GM19193 (cell line): ENCODE results near the gene RHOJ.

ENCODE experiments used
- POLR2A ChIP-seq: IDR thresholded peaks from 4 replicates; pipeline ENCODE4 v1.6.1; 2011; ENCODE audit not compliant: insufficient read depth, insufficient read length; ENCODE audit errors: extremely low read depth

RHOJ gene

DNA sequence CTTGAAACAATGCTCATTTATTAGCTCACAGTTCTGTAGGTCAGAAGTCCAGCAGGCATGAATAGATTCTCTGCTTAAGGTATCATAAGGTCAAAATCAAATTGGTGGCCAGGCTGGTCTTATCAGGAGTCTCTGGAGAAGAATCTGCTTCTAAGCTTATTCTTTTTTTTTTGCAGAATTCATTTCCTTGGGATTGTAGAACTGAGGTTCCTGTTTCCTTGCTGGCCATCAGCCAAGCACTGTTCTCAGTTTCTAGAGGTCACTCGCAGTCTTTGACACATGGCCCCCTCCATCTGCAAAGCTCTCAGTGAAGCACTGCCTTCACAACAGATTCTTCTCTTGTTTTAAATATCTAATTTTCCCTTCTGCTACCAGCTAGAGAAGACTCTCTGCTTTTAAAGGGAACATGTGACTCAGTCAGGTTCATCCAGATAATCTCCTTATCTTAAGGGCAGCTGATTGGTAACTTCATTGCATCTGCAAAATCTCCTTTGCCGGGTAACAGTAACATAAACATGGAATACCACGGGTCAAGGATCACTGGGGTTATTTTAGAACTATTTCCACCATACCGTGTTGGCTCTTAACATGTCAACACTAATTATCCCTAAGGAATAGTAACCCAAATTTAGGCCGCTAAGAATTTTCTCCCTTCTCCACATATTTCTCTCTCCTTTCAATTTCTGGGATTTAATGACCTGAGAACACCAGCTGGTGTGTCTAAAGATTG, 25.3 kb downstream of the RHOJ start:
- no peak for TF ChIP-seq POLR2A

DNA sequence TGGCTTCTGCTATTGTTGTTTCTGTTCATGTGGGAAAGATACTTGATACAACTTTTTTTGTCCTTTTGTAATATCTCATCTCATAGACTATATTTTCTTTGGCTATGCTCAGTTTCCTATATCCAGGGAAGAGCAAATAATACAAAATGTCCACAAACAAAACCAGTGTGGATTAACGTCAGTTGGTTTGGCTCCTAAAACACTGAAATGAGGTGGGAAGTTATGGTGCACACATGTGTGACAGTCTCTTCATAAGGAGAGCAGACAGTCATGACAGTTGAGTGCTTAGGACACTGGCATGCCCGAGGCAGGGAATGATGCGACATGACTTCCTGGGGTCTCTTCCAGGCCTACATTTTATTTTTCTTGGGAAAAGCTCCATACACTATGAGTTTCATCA, 27.5 kb downstream of the RHOJ start:
- no peak for TF ChIP-seq POLR2A

DNA sequence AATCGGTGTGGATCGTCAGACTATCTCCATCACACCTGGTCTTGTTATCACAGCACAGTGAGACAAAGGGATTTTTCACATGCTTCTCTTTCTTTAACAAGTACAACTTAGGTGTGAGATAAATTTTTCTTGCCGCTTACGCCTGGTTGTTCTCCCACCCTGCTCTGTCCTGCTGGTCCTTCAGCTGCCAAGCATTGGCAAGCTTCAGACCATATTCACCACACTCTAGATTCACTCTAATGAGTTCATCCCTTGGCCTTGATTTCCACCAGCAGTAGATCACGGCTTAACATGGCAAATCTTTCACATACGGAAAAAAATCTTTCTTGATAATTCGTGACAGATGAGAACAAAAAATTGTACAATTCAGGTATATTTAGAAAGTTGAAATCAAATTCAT, 33.5 kb downstream of the RHOJ start:
- no peak for TF ChIP-seq POLR2A

DNA sequence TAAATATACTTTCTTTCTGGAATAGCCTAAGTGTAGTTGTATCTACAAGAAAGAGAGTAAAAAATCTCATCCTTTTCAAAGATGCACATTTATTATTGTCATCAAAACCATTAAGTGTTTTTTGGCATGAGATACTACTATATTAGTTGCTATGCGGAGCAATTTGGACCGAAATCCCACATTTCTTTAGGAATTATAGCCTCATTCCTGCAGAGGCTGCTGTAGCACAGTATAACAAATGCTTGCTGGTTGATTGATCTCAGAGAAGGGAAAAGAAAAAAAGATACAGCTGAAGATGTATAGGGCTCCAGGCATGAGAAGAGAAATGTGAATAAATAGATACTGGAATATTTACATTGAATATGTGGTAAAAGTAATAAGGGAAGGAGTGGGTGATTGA, 36.0 kb downstream of the RHOJ start:
- TF ChIP-seq POLR2A: no peak

DNA sequence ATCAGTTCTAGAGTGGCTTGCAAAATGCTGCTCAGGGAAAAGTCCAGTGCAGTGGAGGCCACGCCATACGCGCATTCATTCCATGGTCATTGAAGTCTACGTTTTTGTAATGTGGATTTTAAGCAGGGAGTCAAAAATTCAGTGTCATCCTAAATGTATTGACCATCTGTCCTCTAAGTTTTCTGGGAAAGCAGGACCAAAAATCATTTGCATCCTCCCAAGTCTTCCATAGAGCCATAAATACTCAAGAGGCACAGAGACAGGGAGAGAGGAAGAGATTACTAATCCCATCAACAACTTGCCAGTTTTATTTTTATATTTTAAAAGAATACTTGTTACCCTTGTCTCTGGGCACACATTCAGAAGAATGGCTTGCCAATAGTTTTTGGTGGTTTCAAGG, 36.9 kb downstream of the RHOJ start:
- no peak for TF ChIP-seq POLR2A

DNA sequence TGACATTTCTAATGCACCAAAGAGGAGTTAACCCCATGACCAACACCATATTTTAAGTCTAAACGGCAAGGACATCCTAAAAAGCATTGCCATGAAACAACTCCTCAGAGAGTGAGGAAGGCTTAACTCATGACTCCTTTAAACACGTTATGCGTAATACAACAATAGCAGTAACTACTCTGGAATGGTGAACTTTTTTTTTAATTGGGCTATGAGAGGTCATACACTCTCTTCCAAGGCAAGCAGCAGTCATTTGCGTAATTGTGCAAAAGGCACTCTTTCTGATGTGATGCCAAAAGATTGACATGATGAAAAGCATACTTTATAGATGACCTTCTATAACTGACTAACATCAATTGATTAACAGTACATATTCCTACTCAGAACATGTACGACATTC, 39.4 kb downstream of the RHOJ start:
- TF ChIP-seq POLR2A: no peak

DNA sequence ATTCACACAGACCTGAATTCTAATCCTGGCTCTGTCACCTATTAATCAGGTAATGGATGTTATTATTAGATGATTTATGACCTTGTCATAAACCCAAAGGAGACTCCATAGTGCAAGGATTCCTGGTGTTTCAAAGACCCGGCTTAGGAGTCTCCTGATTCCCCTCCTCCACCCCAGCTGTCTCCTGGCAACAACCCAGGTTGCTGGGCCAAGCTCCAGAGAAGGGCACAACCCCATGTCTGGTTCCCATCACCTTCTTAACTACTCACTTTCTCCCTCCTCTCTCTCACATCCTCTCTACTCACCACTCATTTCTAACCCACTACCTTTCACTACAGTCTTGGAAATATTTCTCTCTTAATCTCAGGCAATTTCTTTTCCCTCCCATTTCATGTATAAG, 41.6 kb downstream of the RHOJ start:
- no peak for TF ChIP-seq POLR2A

DNA sequence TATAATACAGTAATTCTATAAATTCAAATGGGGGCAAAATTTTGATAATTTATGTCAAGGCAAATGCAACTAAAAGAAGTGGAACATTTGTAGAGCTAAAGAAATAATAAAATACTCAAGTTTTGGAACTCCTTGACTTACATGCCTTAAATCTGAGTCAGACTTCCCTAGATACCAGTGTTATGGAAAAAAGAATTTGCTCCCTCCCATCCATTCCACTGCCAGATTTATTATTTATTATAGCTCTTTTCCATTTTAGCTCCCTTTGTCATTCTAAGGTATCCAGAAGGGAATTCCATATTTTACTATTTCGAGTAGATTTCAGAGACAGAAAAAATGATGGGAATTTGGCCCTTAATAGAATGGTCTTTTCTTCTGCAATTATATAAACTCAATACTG, 44.0 kb downstream of the RHOJ start:
- TF ChIP-seq POLR2A: no peak

DNA sequence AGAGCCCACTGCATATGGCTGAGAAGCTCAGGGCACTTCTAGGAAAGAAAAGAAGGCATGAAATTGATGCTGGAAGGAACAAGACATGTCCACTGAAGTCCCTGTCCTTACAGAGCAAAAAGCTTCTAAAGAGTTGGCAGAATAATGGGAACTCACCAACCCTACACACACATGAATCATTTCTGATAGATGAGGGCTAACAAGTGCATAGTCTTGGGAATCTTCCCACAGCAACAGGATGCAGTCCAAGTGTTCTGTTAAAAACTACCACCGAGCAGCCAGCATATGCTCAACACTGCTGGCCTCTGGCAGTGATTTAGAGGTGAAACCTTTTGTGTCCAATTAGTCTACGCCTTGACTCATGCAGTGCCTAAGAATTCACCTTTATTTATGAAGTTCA, 44.8 kb downstream of the RHOJ start:
- no peak for TF ChIP-seq POLR2A

DNA sequence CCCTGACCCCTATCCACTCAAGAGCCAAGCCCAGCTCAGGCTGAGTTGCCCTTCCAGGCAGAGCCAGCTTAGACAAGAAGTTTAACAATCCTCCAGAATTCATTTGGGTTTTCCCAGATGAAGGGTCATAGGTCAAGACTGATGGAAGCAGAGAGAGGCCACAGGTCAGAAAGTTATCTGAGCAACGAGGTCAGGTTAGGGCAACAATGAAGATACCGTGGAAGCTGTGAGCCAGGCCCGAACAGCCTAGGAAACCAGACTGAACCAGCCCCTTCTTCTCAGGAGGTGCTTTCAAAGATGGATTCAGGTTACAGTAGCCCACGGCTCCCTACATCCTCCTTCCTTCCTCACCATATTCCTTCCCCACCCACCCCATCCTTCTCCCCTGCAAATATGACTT, 53.1 kb downstream of the RHOJ start:
- TF ChIP-seq POLR2A: no peak

DNA sequence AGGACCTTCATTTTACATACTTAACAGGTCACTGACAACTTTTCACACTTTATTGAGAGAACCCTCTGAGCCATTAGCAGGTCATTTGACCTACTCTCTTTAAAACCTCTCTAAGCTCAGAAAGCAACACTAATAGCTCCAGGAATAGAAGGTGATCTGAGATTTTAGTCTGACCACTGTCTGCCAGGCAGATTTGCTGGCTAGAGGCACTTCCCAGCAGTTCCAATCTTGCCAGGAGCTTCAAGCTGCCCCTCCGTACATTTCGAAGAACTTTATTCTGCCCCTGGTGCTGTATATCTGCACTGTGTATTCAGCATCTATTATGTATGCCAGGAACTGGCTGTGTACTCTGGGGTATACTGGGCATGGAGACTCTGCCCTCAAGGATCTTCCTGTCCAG, 58.2 kb downstream of the RHOJ start:
- no peak for TF ChIP-seq POLR2A

DNA sequence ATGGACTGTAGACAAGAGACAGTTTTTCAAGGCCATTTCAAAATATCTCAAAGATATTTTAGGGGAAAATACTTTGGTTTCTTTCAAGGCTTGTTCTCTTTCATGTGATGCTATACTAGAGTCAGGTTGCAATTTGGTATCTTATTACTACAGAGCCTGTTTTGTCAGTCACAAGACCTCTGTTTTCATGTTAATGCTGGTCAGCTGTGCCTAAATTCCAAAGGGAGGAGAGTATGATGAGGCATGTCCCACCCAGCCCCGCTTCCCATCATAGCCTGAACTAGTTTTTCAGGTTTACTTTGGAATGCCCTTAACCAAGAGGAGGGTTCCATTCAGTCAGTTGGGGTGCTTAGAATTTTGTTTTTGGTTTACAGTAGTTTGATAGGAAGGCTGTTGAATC, 61.9 kb downstream of the RHOJ start:
- TF ChIP-seq POLR2A: no peak

DNA sequence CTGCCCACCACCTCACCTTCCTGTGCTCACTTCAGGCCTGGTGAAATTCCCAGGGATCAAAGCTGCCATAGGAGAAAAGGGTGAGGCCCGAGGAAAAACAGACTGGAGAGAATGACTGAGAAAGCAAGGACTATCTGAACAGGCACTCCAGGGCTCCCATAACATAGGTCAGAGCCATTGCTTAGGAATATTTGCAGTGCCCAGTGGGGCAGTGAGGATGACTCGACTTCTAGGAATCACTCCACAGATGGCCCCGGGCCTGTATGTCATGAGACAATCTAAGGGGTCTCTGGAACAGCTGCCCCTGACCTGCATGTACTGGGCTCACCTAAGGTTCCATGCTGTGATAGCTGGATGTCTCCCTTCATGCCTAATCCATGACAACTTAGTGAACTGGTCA, 62.9 kb downstream of the RHOJ start:
- TF ChIP-seq POLR2A: no peak

DNA sequence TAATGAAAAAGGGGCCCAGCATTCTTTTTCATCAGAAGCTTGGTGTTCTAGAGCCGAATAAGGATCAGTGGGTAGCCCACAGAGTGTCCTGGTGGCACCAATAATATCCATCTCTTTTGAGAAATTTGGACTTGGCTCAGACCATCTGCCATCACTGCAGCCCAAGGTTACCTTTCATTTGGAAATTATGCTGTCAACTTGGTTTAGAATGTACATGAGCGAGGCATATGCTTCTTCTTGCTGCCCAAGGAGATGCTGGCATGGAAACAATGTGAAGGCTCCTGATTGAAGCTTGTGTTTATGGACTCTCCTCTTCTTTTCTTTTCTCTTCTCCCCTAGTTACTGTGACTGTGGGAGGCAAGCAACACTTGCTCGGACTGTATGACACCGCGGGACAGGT, 64.5 kb downstream of the RHOJ start:
- no peak for TF ChIP-seq POLR2A

DNA sequence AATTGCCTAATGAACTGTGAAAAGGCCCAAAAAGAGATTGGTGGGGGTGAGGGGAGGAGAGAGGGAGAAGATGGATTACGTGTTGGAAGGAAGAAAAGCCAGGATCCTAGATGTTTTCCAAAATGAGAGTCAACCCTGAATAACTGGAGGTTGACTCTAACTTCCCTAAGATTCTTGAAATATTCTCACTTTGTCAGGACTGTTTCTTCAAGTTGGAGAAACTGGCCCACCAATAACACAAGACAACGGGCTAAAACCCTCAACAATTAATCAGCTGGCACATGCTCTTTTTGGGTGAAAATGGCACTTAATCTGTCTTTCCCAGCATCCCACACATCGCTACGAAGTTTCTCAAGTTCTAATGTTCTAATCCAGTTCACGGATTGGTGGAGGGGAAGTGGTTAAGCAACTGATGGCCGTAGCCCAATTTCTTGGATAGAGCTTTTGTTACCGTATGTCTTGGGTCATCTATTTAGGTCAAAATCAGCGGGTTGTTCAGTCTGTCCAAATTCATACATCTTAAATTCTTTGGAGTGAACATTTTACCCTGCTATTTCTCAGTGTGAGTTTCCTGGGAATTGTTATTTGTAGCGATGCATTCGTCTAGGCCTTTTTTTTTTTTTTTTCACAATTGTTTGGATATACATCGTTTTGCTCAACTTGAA, 65.5 kb downstream of the RHOJ start:
- TF ChIP-seq POLR2A: no peak

DNA sequence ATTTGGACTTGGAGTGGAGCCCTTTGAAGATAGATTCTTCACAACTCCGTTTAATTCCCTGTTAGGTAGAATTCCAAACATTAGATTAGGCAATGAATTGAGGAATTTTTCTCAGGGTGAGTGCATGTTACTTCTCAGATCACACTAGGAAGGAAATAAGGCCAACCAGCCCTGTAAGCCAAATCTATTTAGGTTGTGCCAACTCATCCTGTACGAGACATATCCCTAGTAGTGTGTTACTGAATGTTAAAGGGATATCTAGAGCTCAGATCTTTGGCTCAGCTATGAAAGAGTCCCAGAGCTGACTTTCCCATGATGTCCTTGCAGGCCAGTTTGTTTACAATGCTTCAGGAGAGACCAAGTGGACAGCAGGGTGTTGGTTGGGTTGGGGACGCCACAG, 68.9 kb downstream of the RHOJ start:
- TF ChIP-seq POLR2A: no peak

DNA sequence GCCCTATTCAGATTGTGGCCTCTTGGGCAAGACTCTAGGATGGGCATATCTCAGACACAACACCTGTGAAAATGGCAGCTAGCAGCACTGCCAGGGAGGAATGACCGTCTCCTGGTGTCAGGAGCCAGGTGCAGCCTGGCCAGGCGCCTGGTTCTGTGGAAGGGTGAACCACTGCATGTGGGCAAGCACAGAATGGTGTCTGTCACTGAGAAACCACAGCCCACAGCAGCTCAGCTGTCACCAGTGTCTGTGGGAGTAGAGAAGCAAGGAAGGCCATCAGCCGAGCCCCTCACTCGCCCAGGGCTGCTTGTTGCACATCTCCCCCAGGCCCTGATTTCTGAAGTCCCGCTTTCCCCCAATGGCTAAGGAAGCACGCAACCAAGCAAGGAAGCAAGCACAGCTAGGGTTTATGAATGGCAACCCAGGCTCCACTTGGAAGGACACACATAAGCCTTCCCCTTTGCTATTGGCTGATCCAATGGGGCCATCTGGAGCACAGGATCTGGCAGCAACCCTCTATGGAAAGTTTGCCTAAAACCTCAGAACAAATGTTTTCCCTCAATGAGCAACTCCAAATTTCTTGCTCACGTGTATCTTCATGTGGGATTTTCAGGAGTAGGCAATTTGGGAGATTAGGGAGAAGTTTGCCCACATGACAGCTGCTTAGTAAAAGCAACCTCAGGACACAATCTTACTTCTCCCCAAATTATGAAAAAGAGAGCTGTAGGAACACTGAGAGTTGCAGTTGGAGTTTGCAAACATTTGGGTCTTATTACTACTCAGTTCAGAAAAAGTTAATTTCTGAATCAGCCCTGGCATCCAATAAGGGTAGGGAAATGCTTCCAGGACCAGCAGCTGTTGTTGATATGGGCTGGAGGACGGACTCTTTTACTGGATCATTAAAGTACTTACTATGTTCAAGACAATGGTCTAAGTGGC, 69.7 kb downstream of the RHOJ start:
- TF ChIP-seq POLR2A: no peak

DNA sequence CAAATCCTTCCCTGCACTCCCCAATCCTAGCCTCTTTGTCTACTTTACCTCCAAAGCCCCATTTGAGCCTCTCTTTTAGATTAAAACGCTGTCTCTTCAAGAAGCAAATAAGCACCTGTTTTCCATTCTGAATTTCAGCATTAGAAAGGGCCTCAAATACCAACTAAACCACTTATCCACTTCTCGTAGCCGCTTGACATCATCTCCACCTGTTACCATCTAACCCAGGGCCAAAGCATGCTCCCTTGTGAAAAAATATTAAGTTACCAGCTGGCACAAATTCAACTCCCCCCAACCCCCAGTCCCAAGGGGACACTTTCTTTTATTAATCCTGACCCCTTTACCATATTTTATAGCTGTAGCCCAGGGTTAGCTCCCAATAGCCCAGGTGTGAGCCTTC, 71.4 kb downstream of the RHOJ start:
- TF ChIP-seq POLR2A: no peak
